GM19099 (cell line): Measurements from ENCODE around the gene NDUFS7.

Source experiments
- POLR2A ChIP-seq: IDR thresholded peaks from 3 replicates; pipeline ENCODE4 v1.6.1; 2011; ENCODE audit warnings: low read depth; ENCODE audit not compliant: insufficient read length; ENCODE audit errors: extremely low read depth

NDUFS7 gene

GRCh38 chr19:1373534-1374249 is 10.0 kb upstream of the NDUFS7 start:
- no peak for TF ChIP-seq POLR2A

- TF ChIP-seq POLR2A, result no peak
Observed at GRCh38 chr19:1374250-1374577, 9.5 kb upstream of the NDUFS7 start.

GRCh38 chr19:1376415-1376805 is 7.3 kb upstream of the NDUFS7 start:
- no peak for TF ChIP-seq POLR2A

GRCh38 chr19:1377176-1377964 is 6.3 kb upstream of the NDUFS7 start:
- no peak for TF ChIP-seq POLR2A

- no peak for TF ChIP-seq POLR2A
Observed at GRCh38 chr19:1377965-1378785, 5.5 kb upstream of the NDUFS7 start.

GRCh38 chr19:1379126-1379905 is 4.4 kb upstream of the NDUFS7 start:
- TF ChIP-seq POLR2A, result no peak

- TF ChIP-seq POLR2A, result no peak
Observed at GRCh38 chr19:1379961-1380489, 3.7 kb upstream of the NDUFS7 start.

- TF ChIP-seq POLR2A, result no peak
Observed at GRCh38 chr19:1382250-1382649, 1.5 kb upstream of the NDUFS7 start.

- TF ChIP-seq POLR2A, result no peak
Observed at GRCh38 chr19:1383017-1383311, 743 bp upstream of the NDUFS7 start.

- TF ChIP-seq POLR2A, result no peak
Observed at GRCh38 chr19:1384085-1384462, 367 bp downstream of the NDUFS7 start.

- TF ChIP-seq POLR2A, result no peak
Observed at GRCh38 chr19:1384478-1385110, 887 bp downstream of the NDUFS7 start.

- TF ChIP-seq POLR2A, result no peak
Observed at GRCh38 chr19:1385816-1386215, 2.1 kb downstream of the NDUFS7 start.

- TF ChIP-seq POLR2A, result no peak
Observed at GRCh38 chr19:1386945-1387683, 3.4 kb downstream of the NDUFS7 start.

GRCh38 chr19:1387684-1388636 is 4.3 kb downstream of the NDUFS7 start:
- TF ChIP-seq POLR2A, result no peak
